SU-DHL-6 (cell line): ENCODE data around the gene S100PBP.

Experiments
- CTCF ChIP-seq: fragments of 200-600 bp; sonication (generic); IDR thresholded peaks from one replicate; pipeline ENCODE4 v1.5.1; 2017; ENCODE audit warnings: antibody characterized with exemption, mild to moderate bottlenecking, low read length, moderate library complexity; ENCODE audit not compliant: insufficient read depth, poor library complexity, severe bottlenecking
- EZH2phosphoT487 ChIP-seq: fragments of 200-600 bp; sonication (generic), shearing (Covaris generic); conservative IDR thresholded peaks from 2 replicates; pipeline ENCODE4 v1.6.1; 2018; ENCODE audit warnings: mild to moderate bottlenecking, antibody characterized with exemption, low read length, moderate library complexity, mixed read lengths

GRCh38 chr1:32863881-32864245 is 46.4 kb downstream of the S100PBP start:
- TF ChIP-seq CTCF = no peak
- no peak for TF ChIP-seq EZH2phosphoT487
